ENCODE results near the gene USP19.

USP19 gene

GRCh38 chr3:49098910-49099630, 21.6 kb downstream of the USP19 start:
- DNase-seq, result no peak

DNA sequence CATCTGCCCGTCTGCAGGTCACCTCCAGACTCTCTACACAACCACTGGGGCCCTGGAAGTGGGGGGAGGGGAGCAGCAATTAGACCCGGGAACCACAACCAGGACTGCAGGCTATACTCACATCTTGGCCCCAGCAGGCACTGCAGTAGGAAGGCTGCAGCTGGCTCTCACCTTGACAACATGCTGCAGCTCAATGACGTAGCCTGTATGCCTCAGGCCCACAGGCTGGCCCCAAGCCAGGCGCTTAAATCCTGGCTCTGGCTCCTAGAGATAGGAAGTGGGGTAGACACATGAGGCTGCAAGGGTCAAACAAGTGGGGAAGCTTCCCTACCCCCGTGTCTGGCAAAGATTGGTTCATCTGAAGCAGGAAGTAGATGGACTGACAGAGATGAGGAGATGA, 22.2 kb downstream of the USP19 start:
- no peak for DNase-seq

DNA sequence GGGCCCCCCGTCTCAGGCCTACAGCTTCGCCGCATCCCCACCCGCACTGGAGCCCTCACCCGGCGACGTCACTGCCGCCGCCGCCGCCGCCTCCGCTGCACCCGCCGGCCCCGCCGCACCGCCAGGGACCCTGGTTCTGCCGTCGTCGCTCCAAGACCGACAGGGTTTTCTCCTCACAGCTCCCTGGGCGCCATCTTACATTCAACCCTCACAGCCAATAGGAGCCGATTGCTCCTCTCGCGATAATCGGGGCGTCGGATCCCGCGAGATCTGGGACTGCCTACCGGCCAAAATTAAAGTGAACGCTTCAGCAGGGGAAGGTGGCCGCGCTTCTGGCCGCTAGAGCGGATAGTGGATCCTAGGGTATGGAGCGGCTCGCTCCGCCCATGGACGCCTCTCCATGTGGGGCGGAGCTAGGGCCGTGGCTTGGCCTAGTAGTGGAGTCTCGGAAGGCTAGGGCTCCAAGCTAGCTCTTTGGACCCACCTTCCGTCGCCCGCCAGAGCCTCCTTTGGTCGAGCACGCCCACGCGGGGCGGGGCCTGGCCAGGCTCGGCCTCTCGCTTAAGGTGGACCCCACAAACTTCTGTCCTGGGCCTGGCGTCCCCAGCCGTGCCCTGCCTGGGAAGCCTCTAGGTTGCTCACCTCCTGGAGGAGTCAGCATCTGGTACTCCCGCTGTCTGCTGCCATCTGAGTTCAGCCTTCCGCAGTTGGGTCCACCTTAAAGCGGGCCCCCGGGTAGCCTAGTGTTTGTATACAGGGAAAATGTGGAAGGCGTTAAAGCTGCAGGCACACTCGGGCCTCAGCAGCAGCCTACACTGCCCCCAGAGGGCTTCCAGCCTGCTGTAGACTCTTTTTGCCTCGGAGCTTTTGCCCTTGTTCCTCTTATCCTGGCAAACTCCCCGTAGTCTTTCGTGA, 26.5 kb downstream of the USP19 start, which contains the start of gene QRICH1:
QRICH1 (minus strand) TSS at position 219 of the 915 bp plus-strand sequence. CDS start 17,054 bp downstream, outside the sequence.
- DNase-seq, result peak; percentile 98

DNA sequence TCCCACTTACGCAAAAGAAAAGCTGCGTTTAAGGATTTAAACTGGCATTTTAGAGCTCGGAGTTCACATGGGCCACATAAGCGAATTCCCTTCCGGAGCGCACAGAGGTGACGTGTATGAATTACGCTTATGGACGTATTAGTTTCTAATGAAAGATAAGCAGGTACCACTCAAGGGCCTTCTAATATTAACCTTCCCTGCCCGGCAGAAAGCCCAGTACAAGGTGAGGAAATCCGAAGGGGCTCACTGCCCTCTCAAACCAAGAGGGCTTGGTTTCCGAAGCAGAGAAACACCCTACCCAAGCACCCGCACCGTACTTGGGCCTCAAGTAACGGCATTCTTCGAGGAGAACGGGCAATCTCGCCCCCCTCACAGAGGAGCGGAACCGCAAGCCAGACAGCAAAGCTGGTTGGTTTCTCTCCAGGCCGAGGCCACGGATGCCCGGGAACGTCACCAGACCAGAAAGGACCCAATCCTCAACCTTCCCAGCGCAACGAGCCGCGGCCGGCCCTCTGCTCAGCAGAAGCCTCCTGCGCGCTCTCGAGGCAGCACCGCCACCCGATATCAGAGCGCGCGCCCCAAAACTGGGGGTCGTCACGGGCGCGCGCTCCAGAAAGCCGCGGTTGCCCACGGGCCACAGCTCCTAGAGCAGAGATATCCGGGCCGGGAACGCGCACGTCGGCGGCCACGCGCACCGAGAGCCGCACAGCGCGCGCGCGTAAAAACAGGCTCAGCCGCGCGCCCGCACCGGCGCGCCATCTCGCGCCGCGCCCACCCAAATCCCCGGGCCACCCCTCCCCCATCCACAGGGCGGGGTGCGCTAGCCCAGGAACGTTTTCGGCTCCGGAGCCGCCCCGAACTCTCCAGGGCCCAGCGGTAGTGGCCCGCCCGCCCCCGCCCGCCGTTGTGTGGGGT, 27.4 kb downstream of the USP19 start:
- peak; percentile 86 for DNase-seq

DNA sequence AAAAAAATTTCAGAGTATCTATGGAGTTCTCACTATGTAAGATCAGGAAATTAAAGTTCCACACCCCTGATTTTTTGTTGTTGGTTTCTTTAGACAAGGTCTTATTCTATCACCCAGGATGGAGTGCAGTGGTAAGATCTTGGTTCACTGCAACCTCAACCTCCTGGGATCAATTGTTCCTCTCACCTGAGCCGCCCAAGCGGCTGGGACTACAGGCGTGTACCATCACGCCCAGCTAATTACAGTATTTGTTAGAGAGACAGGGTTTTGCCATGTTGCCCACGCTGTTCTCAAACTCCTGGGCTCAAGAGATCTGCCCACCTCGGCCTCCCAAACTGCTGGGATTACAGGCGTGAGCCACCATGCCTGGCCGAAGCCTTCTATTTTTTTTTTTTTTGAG, 39.2 kb downstream of the USP19 start:
- DNase-seq, result no peak

- DNase-seq, result no peak
These were observed 41.4 kb downstream of the USP19 start for GRCh38 chr3:49079270-49079669.

DNA sequence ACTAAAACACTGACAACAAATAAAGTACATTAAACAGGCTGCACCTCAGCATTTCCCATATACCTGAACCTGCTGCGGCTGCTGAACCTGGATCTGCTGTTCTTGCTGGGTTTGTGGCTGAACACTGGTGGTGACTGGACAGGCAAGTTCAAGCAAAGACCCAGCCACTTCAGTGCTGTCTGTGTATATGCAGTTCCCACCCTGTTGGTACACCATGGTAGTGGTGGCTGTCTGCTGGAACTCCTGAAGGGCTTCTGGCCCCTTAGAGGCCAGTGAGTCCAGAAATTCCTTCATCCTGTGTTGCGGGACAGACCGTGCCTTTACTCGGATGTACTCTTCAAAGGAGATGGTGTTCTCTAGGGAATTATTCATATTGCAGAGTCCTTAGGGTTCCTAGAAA, 44.0 kb downstream of the USP19 start:
- no peak for DNase-seq

DNA sequence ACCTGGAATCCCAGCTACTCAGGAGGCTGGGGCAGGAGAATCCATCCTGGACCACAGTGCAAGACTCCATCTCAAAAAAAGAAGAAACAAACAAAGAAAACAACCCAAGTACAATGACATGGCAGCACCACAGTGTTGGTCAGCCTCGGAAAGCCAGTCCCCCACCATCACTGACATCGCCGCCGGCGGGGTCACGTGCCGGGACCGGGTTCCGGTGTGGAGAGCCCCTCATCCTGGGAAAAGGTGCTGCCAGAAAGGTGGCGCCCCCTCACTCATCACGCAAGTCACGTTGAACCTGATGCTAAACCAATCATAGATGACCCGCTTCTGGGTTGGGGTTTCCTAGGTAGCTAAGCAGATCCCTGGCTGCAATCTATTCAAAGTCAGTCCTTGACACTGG, 44.5 kb downstream of the USP19 start:
- no peak for DNase-seq
